Activated CD4-positive, alpha-beta T cell treated with anti-CD3 and anti-CD28 coated beads for 36 hours (primary cell): ENCODE measurements around the gene YIPF1. TPM values are rescaled to one million over a fixed set of nuclear protein-coding genes. Genes with fewer than 3 reads are reported as not detected.

Experiments
- ATAC-seq: fragments of 200-7000 bp; cut with Tn5 transposase; one replicate; pipeline ENCODE4 v1.10.0; 2021; ENCODE audit warnings: mild to moderate bottlenecking, moderate library complexity
- CTCF ChIA-PET: fragments of 350-600 bp; sonication (Branson Sonifier 250); formaldehyde crosslinking; loops from one replicate; lab custom pipeline; 2021; ENCODE audit warnings: antibody characterized with exemption; lab: Charles Lee
- POLR2A ChIA-PET: fragments of 350-600 bp; sonication (Branson Sonifier 250); formaldehyde crosslinking; loops from one replicate; lab custom pipeline; 2021; ENCODE audit warnings: antibody characterized with exemption, inconsistent platforms; lab: Charles Lee
- DNase-seq: peaks from one replicate; pipeline ENCODE4 v3.0.0-alpha.2; 2020
- H3K27ac Mint-ChIP-seq: one replicate; pipeline ENCODE4 v1.8.0; 2021; ENCODE audit warnings: mixed read lengths
- H3K27me3 Mint-ChIP-seq: one replicate; pipeline ENCODE4 v1.8.0; 2021; ENCODE audit warnings: mixed read lengths
- H3K36me3 Mint-ChIP-seq: one replicate; pipeline ENCODE4 v1.8.0; 2021; ENCODE audit warnings: low read depth, mixed read lengths
- H3K4me1 Mint-ChIP-seq: one replicate; pipeline ENCODE4 v1.8.0; 2021; ENCODE audit warnings: mixed read lengths
- H3K4me3 Mint-ChIP-seq: one replicate; pipeline ENCODE4 v1.8.0; 2021; ENCODE audit warnings: mild to moderate bottlenecking, moderate library complexity, mixed read lengths
- H3K9me3 Mint-ChIP-seq: one replicate; pipeline ENCODE4 v1.8.0; 2021; ENCODE audit warnings: low read depth, mixed read lengths
- intact Hi-C, 2 experiments: fragments of 100-400 bp; cut with DNase I in 1 of 2; cut with micrococcal nuclease in 1 of 2; formaldehyde crosslinking; loops; one replicate each; pipeline versions ENCODE4 v1.14.2 to v1.15.1; 2022 to 2024; cut with DNase I, micrococcal nuclease
- total RNA-seq, 2 experiments: library from RNA; stranded (reverse); gene quantifications; one replicate each; pipeline ENCODE4 v1.2.3, GENCODE V29; 2021

Gene YIPF1
- total RNA-seq, 2 experiments from 2014 or later, result 19.0 to 24.4 TPM

DNA sequence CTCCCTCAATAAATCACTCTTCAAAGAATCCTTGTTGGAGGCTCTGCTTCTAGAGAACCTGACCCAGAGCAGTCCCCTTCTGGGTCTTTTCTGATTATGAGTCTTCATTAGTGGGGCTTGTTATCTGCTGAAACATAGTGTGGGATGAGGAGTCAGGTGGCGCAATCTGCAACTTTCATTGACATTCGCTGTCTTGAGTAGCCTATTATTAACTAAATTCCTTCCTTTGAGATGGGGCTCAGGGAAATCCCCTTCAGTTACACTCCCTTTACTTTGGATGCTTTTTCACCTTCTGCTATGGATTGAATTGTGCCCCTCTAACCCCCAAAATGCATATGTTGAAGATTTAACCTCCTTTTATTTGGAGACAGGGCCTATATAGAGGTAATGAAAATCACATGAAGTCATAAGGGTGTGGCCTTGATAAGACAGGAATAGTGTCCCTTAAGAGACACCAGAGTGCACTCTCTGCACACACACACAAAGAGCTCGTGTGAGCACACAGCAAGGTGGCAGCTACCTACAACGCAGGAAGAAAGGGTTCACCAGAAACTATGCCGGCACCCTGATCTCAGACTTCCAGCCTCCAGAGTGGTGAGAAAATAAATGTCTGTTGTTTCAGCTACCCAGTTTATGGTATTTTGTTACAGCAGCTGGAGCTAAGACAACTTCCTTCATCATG, 23.9 kb upstream of the YIPF1 start:
- ChIA-PET POLR2A (no interaction called here), CTCF (interaction anchor here (0.7 to 1.3 kb wide), 8 partner anchors 8 to 361 kb away, joined by 3 to 5 read pairs (median 4); no protein-coding TSS in a partner anchor)
- H3K27ac Mint-ChIP-seq, result no peak overlapping the region
- no peak overlapping the region for H3K4me3 Mint-ChIP-seq
- intact Hi-C loops, result no loop called here
- no peaks in the 10 kb centered on the region for H3K27me3 Mint-ChIP-seq
- DNase-seq, result no peak
- H3K4me1 Mint-ChIP-seq, result peaks cover 9% of the 10 kb centered on the region
- peaks cover 10% of the 10 kb centered on the region for H3K36me3 Mint-ChIP-seq
- ATAC-seq, result peak; percentile 26
- no peaks in the 10 kb centered on the region for H3K9me3 Mint-ChIP-seq

DNA sequence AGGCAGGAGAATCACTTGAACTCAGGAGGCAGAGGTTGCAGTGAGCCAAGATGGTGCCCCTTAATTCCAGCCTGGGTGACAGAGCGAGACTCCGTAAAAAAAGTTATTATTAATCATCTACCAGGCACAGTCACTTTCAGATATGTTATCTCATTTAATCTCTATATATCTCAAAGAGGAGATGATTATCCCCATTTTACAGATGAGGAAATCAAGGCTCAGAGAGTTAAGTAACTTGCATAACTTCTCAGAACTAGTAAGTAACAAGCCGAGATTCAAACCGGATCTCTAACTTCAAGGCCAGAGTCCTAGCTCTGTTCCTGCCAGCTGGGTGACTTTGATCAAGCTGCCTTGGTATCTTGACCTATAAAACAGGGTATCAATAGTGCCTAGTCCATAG, 21.8 kb upstream of the YIPF1 start:
- ATAC-seq, result no peak
- POLR2A ChIA-PET, result no interaction called here
- Mint-ChIP-seq H3K4me3 (no peak overlapping the region), H3K27ac (no peak overlapping the region), H3K36me3 (peaks cover 6% of the 10 kb centered on the region), H3K27me3 (no peaks in the 10 kb centered on the region), H3K9me3 (no peaks in the 10 kb centered on the region), H3K4me1 (peaks cover 4% of the 10 kb centered on the region)
- CTCF ChIA-PET, result interaction anchor here (2.1 kb wide), 1 partner anchor 48 kb away, joined by 9 read pairs; no protein-coding TSS in a partner anchor
- intact Hi-C loops, result no loop called here
- DNase-seq, result no peak

DNA sequence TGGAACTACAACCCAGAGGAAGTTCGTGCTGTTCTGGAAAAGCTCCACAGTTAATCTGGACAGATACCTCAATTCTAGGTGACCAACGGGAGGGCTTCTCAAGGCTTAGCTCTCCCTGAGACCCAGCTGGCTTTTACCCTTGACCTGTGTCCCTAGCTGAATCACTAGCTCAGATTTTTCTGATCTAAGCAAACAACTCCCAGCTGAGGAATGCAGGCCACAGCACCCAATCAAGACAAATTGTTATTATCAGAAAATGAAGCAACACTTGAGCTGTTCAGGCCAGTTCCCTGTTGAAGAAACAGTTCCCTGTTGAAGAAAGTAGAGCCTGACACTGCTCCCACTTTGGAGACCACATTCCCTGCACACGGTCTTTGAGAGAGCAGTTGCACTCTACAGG, 20.3 kb upstream of the YIPF1 start:
- CTCF ChIA-PET, result interaction anchor here (1.6 kb wide), 1 partner anchor 49 kb away, joined by 4 read pairs; no protein-coding TSS in a partner anchor
- POLR2A ChIA-PET, result no interaction called here

DNA sequence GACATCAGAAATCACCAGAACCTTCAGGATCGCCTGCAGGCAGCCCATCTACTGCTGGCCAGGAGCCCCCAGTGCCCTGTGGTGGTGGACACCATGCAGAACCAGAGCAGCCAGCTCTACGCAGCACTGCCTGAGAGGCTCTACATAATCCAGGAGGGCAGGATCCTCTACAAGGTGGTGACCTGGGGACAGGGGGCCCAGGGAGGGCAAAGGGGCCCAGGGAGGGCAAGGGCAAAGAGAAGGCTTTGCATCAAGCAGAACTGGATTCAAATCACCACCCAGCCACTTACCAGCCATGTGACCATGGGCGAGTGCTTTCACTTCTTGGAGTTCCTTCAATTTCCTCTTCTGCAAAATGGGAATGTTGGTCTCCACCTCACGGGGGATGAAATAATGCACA, 16.5 kb upstream of the YIPF1 start:
- Mint-ChIP-seq H3K27ac (no peak overlapping the region), H3K4me1 (peaks cover 4% of the 10 kb centered on the region), H3K36me3 (no peaks in the 10 kb centered on the region), H3K27me3 (no peaks in the 10 kb centered on the region), H3K4me3 (no peak overlapping the region), H3K9me3 (no peaks in the 10 kb centered on the region)
- ATAC-seq (no peak), DNase-seq (no peak)
- CTCF ChIA-PET, result no interaction called here
- POLR2A ChIA-PET, result no interaction called here
- intact Hi-C loops, result no loop called here

More for the DNA sequence above, 20.3 kb upstream of the YIPF1 start:
- no peaks in the 10 kb centered on the region for H3K36me3 Mint-ChIP-seq
- DNase-seq, result no peak
- no peak for ATAC-seq
- H3K9me3 Mint-ChIP-seq, result no peaks in the 10 kb centered on the region
- no peaks in the 10 kb centered on the region for H3K4me1 Mint-ChIP-seq
- H3K27me3 Mint-ChIP-seq, result no peaks in the 10 kb centered on the region
- H3K27ac Mint-ChIP-seq, result no peak overlapping the region
- no peak overlapping the region for H3K4me3 Mint-ChIP-seq
- intact Hi-C loops, result no loop called here

DNA sequence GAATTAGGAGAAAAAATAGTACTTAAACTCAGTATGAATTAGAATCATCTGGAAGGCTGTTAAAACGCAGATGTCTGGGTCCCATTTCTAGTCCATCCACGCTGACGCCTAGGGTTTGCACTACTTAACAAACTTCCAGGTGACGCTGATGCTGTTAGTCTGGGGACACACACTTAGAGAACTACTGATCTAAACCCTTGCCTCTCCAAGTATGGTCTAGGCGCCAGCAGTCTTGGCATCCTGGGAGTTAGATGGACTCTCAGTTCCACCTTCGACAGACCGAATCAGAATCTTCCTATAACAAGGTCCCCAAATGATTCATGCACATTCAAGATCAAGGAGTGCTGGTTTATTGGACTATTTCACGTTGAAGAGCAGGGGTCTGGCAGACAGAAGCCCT, 15.9 kb upstream of the YIPF1 start:
- Mint-ChIP-seq H3K27ac (no peak overlapping the region), H3K4me3 (no peak overlapping the region), H3K4me1 (peaks cover 4% of the 10 kb centered on the region), H3K27me3 (no peaks in the 10 kb centered on the region), H3K9me3 (no peaks in the 10 kb centered on the region), H3K36me3 (no peaks in the 10 kb centered on the region)
- ChIA-PET CTCF (interaction anchor here (1.1 kb wide), 1 partner anchor 25 kb away, joined by 4 read pairs; no protein-coding TSS in a partner anchor), POLR2A (no interaction called here)
- ATAC-seq, result no peak
- intact Hi-C loops, result no loop called here
- DNase-seq, result no peak

DNA sequence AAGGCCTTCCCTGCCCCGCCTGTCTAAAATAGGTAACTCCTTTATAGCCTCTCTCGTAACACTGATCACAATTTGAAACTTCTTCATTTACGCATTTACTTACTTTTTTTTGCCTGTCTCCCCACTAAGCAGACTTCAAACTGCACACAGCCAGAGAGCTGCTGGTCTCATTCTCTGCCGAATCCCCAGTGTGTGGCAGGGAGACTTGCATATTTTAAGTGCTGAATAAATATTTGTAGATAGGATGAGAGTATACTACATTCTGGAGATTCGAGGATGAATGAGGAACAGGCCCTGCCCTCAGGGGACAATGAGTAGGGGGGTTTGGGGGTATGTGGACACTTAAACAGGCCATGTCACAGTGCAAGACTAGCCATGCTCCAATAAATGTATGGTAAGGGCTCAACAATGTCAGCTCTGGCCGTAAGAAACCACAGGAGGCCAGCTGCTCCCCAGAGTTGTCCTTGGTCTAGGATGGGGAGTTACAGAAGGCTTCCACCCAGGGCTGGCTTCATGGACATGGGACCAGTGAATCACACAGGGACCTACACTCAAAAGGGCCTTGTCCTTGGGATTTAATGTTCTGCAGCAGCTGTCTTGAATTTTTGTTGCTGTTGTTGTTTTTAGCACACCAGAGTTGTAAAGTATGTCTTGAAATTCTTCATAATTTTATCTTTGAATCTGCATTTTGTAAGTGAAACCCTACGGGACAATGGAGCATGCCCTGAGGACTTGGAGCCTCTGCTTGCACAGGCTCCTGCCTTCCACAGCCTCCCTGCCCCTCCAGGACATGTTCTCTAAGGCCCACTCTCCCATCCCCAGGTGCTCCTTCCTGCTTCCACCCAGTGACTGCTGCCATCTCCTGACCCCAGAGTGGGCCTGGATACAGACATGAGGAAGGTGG, 12.9 kb upstream of the YIPF1 start:
- ATAC-seq (no peak), DNase-seq (no peak)

DNA sequence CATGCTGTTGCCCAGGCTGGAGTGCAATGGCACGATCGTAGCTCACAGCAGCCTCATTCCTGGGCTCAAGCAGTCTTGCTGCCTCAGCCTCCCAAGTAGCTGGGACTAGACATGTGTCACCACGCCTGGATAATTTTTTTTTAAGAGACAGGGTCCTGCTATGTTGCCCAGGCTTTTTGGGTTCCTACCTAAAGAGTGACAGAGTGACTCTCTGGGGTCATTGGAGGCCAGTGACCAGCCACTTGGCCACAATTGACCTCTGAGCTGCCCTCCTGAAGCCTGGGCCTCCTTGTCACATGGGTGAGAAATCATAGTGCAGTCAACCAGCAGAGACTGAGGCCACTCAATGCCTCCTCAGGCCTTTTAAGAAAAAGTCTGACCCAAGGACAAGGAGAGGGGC, 10.1 kb upstream of the YIPF1 start:
- H3K9me3 Mint-ChIP-seq, result no peaks in the 10 kb centered on the region
- CTCF ChIA-PET, result interaction anchor here (0.5 to 1.3 kb wide), 2 partner anchors 13 to 54 kb away, joined by 3 to 5 read pairs; no protein-coding TSS in a partner anchor
- H3K4me1 Mint-ChIP-seq, result peaks cover 4% of the 10 kb centered on the region
- DNase-seq (no peak), ATAC-seq (no peak)
- no peaks in the 10 kb centered on the region for H3K36me3 Mint-ChIP-seq
- POLR2A ChIA-PET, result no interaction called here
- H3K27me3 Mint-ChIP-seq, result peaks cover 6% of the 10 kb centered on the region
- intact Hi-C loops, result no loop called here
- no peak overlapping the region for H3K27ac Mint-ChIP-seq
- no peak overlapping the region for H3K4me3 Mint-ChIP-seq

More for the DNA sequence above, 12.9 kb upstream of the YIPF1 start:
- Mint-ChIP-seq H3K27me3 (no peaks in the 10 kb centered on the region), H3K27ac (no peak overlapping the region), H3K36me3 (no peaks in the 10 kb centered on the region), H3K4me3 (no peak overlapping the region), H3K4me1 (peaks cover 4% of the 10 kb centered on the region), H3K9me3 (no peaks in the 10 kb centered on the region)
- ChIA-PET POLR2A (no interaction called here), CTCF (interaction anchor here (0.6 to 2.0 kb wide), 2 partner anchors 13 to 46 kb away, joined by 3 to 5 read pairs; no protein-coding TSS in a partner anchor)
- intact Hi-C loops, result no loop called here

DNA sequence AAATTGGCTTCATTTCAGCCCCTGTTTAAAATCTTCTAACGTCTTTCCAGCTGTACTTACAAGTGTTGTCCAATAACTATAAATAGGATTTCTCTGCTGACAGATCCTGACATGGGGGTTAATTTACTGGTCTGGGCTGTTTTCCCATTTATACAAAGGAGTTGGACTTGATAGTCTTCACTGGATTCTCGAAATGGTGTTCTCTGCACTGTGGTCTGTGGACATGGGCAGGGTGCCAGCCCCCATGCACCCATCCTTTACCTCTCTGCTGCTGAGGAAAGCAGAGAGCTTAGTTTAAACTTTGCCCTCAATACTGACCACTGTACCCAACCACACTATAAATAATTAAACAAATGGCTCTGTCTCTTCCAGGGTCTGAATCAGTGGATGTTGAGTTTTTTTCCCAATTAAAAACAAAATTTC, 9.6 kb upstream of the YIPF1 start:
- H3K4me1 Mint-ChIP-seq, result peaks cover 4% of the 10 kb centered on the region
- H3K27ac Mint-ChIP-seq, result no peak overlapping the region
- H3K9me3 Mint-ChIP-seq, result no peaks in the 10 kb centered on the region
- H3K27me3 Mint-ChIP-seq, result peaks cover 6% of the 10 kb centered on the region
- no peak overlapping the region for H3K4me3 Mint-ChIP-seq
- ChIA-PET CTCF (interaction anchor here (0.5 to 1.3 kb wide), 3 partner anchors 14 to 54 kb away, joined by 3 to 5 read pairs (median 3); no protein-coding TSS in a partner anchor), POLR2A (no interaction called here)
- intact Hi-C loops, result no loop called here
- no peak for ATAC-seq
- DNase-seq, result no peak
- H3K36me3 Mint-ChIP-seq, result no peaks in the 10 kb centered on the region

DNA sequence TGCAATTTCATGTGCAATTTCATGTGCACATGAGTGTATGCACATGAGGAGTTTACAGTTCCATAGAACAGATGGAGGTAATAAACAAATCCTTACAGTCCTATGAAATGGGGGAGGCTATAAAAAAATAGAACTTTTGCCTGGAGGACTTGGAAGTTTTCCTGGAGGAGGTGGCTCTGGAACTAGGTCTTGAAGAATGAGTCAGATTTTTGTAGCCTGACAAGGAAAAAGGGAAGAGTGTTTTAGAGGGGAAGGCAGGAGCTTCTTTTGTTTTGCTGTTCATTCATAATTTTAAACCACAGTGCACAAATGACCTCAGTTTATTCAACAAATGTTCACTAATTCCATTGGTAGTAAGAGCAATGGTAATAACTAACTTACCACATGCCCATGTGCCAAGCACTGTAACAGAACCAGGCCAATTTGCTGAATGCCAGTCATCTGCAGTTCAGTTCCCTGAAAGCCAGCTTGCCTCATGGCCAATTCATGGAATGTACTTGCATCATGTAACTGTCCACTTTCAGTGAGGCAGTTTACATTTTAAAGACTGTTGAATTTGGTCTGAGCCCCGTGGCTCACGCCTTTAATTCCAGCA, 7.1 kb upstream of the YIPF1 start:
- no peak overlapping the region for H3K27ac Mint-ChIP-seq
- no peaks in the 10 kb centered on the region for H3K36me3 Mint-ChIP-seq
- no peak overlapping the region for H3K4me3 Mint-ChIP-seq
- ATAC-seq (no peak), DNase-seq (no peak)
- CTCF ChIA-PET, result no interaction called here
- H3K4me1 Mint-ChIP-seq, result peaks cover 7% of the 10 kb centered on the region
- POLR2A ChIA-PET, result no interaction called here
- no peaks in the 10 kb centered on the region for H3K9me3 Mint-ChIP-seq
- intact Hi-C loops, result no loop called here
- H3K27me3 Mint-ChIP-seq, result peaks cover 6% of the 10 kb centered on the region

DNA sequence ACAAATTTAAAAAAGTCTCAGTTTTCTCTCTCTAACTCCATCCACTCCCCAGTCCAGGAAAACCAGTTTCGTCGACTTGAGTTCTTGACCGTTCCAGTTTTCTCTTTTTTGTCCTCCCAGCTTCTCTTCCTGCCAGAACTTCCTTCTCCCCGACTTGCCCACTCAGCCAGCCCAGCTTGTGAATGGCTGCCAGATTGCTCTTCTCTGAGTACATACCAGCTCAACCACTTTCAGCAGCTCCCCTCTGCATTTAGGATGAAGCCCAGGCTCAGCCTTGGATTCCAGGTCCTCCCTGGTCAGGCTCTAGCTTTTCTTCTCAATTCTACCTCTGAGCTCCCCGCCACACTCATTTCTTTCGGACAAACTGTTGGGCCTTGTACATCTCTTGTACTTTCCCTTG, 5.8 kb upstream of the YIPF1 start:
- H3K9me3 Mint-ChIP-seq, result no peaks in the 10 kb centered on the region
- H3K27ac Mint-ChIP-seq, result no peak overlapping the region
- no peak overlapping the region for H3K4me3 Mint-ChIP-seq
- peaks cover 15% of the 10 kb centered on the region for H3K4me1 Mint-ChIP-seq
- intact Hi-C loops, result no loop called here
- ATAC-seq, result no peak
- no peak for DNase-seq
- CTCF ChIA-PET, result no interaction called here
- no peaks in the 10 kb centered on the region for H3K36me3 Mint-ChIP-seq
- peaks cover 6% of the 10 kb centered on the region for H3K27me3 Mint-ChIP-seq
- POLR2A ChIA-PET, result interaction anchor here (0.6 kb wide), 1 partner anchor 132 kb away, joined by 3 read pairs; no protein-coding TSS in a partner anchor

DNA sequence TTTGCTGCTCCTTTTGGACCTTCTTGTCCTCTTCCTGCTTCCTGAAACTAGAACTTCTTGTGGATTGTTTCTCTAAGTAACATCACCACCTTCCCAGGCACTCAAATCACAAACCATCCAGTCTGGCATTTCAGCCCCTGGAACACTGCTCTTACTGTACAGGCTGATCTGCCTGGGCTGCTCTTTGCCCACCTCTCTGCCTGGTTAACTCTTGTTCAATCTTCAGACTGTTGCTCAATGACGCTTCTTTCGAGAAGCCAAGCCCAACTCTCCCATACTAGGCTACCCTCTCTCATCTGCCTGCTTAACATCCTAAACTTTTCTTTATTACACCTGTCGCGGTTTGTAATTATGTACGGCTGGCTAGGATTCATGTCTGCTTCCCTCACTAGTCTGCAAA, 5.0 kb upstream of the YIPF1 start:
- intact Hi-C loops, result no loop called here
- Mint-ChIP-seq H3K27me3 (peaks cover 6% of the 10 kb centered on the region), H3K36me3 (no peaks in the 10 kb centered on the region), H3K9me3 (no peaks in the 10 kb centered on the region), H3K4me3 (no peak overlapping the region), H3K27ac (no peak overlapping the region), H3K4me1 (peaks cover 18% of the 10 kb centered on the region)
- CTCF ChIA-PET, result no interaction called here
- ATAC-seq (no peak), DNase-seq (no peak)
- POLR2A ChIA-PET, result interaction anchor here (0.6 kb wide), 1 partner anchor 133 kb away, joined by 3 read pairs; no protein-coding TSS in a partner anchor
